HEK293 (cell line): ENCODE results near the gene GPR62.

Experiments used
- CTCF ChIA-PET: fragments of 350-600 bp; formaldehyde crosslinking; extraction: SDS; loops from one replicate; lab custom pipeline; 2021; ENCODE audit warnings: antibody characterized with exemption; lab: Yijun Ruan, JAX
- POLR2A ChIA-PET: fragments of 300-600 bp; formaldehyde crosslinking; extraction: SDS; loops from one replicate; lab custom pipeline; 2020; ENCODE audit warnings: antibody characterized with exemption, inconsistent platforms; lab: Yijun Ruan, JAX
- H3K27ac ChIP-seq: fragments of 200-500 bp; sonication (Bioruptor generic); 2 replicates; pipeline ENCODE4 v1.5.1; 2014; ENCODE audit warnings: low read depth, low read length, control low read depth, inconsistent platforms; ENCODE audit errors: extremely low read depth
- H3K36me3 ChIP-seq, 2 experiments: fragments of 200-500 bp in 1 of 2; sonication (Bioruptor generic) in 1 of 2; 1 replicate in 1 of 2; 2 replicates in 1 of 2; pipeline ENCODE4 v1.5.1; 2014 to 2017; ENCODE audit warnings: inconsistent platforms in 2 of 2, low read length in 2 of 2; ENCODE audit not compliant: control insufficient read depth in 2 of 2, insufficient read depth in 1 of 2
- H3K4me1 ChIP-seq: fragments of 200-500 bp; sonication (Bioruptor generic); 2 replicates; pipeline ENCODE4 v1.5.1; 2014; ENCODE audit warnings: mild to moderate bottlenecking, low read length, inconsistent platforms; ENCODE audit not compliant: control insufficient read depth, insufficient read depth
- H3K4me3 ChIP-seq: 2 replicates; pipeline ENCODE4 v1.5.1; 2011; ENCODE audit warnings: low read depth, mild to moderate bottlenecking, control low read depth, low read length, moderate library complexity
- H3K9me3 ChIP-seq: fragments of 200-500 bp; sonication (Bioruptor generic); 2 replicates; pipeline ENCODE4 v1.5.1; 2014; ENCODE audit warnings: low read depth, low read length, inconsistent platforms; ENCODE audit not compliant: control insufficient read depth, insufficient read depth
- EGR2 ChIP-seq: fragments of 450-650 bp; formaldehyde crosslinking; IDR thresholded peaks from 2 replicates; pipeline ENCODE4 v1.5.1; 2016; ENCODE audit warnings: low read depth, missing biosample characterization, missing genetic modification characterization
- FEZF1 ChIP-seq: fragments of 450-650 bp; formaldehyde crosslinking; IDR thresholded peaks from 2 replicates; pipeline ENCODE4 v1.5.1; 2016; ENCODE audit warnings: missing biosample characterization, missing genetic modification characterization
- GLIS2 ChIP-seq: fragments of 450-650 bp; formaldehyde crosslinking; IDR thresholded peaks from 2 replicates; pipeline ENCODE4 v1.5.1; 2016; ENCODE audit warnings: missing biosample characterization, missing genetic modification characterization
- OSR2 ChIP-seq: fragments of 450-650 bp; formaldehyde crosslinking; IDR thresholded peaks from 2 replicates; pipeline ENCODE4 v1.5.1; 2016; ENCODE audit warnings: missing biosample characterization, missing genetic modification characterization
- PRDM1 ChIP-seq: fragments of 450-650 bp; formaldehyde crosslinking; IDR thresholded peaks from 2 replicates; pipeline ENCODE4; 2016; ENCODE audit warnings: missing biosample characterization, missing genetic modification characterization
- PRDM10 ChIP-seq: fragments of 450-650 bp; formaldehyde crosslinking; IDR thresholded peaks from 2 replicates; pipeline ENCODE4 v1.5.1; 2016; ENCODE audit warnings: missing biosample characterization, missing genetic modification characterization
- SP2 ChIP-seq: fragments of 450-650 bp; formaldehyde crosslinking; IDR thresholded peaks from 2 replicates; pipeline ENCODE4 v1.5.1; 2016; ENCODE audit warnings: missing biosample characterization, missing genetic modification characterization
- SP7 ChIP-seq: fragments of 450-650 bp; formaldehyde crosslinking; IDR thresholded peaks from 2 replicates; pipeline ENCODE4 v1.5.1; 2016; ENCODE audit warnings: missing biosample characterization, missing genetic modification characterization
- ZBTB8A ChIP-seq: fragments of 450-650 bp; formaldehyde crosslinking; IDR thresholded peaks from 2 replicates; pipeline ENCODE4 v1.5.1; 2016; ENCODE audit warnings: missing biosample characterization, missing genetic modification characterization
- ZFHX2 ChIP-seq: fragments of 450-650 bp; formaldehyde crosslinking; conservative IDR thresholded peaks from 2 replicates; pipeline ENCODE4 v1.5.1; 2016; ENCODE audit warnings: missing biosample characterization, missing genetic modification characterization
- ZNF148 ChIP-seq: fragments of 450-650 bp; formaldehyde crosslinking; IDR thresholded peaks from 2 replicates; pipeline ENCODE4 v1.5.0; 2017; ENCODE audit warnings: missing biosample characterization, missing genetic modification characterization, borderline replicate concordance
- ZNF19 ChIP-seq: fragments of 450-650 bp; formaldehyde crosslinking; IDR thresholded peaks from 2 replicates; pipeline ENCODE4; 2016; ENCODE audit warnings: missing biosample characterization, missing genetic modification characterization, low read depth
- ZNF211 ChIP-seq: fragments of 450-650 bp; formaldehyde crosslinking; IDR thresholded peaks from 2 replicates; pipeline ENCODE4 v1.5.1; 2016; ENCODE audit warnings: low read depth, missing biosample characterization, missing genetic modification characterization
- ZNF23 ChIP-seq: fragments of 450-650 bp; formaldehyde crosslinking; IDR thresholded peaks from 2 replicates; pipeline ENCODE4 v1.5.1; 2016; ENCODE audit warnings: missing biosample characterization, missing genetic modification characterization, borderline replicate concordance
- ZNF341 ChIP-seq: fragments of 450-650 bp; formaldehyde crosslinking; IDR thresholded peaks from 2 replicates; pipeline ENCODE4; 2016; ENCODE audit warnings: low read depth, missing biosample characterization, missing genetic modification characterization
- ZNF366 ChIP-seq: fragments of 450-650 bp; formaldehyde crosslinking; conservative IDR thresholded peaks from 2 replicates; pipeline ENCODE4 v1.5.1; 2016; ENCODE audit warnings: missing biosample characterization, missing genetic modification characterization
- ZNF37A ChIP-seq: fragments of 450-650 bp; IDR thresholded peaks from 2 replicates; pipeline ENCODE4 v1.5.1; 2018; ENCODE audit warnings: missing biosample characterization, missing genetic modification characterization
- ZNF398 ChIP-seq: fragments of 450-650 bp; formaldehyde crosslinking; IDR thresholded peaks from 2 replicates; pipeline ENCODE4 v1.5.1; 2017; ENCODE audit warnings: missing biosample characterization, missing genetic modification characterization
- ZNF433 ChIP-seq: fragments of 450-650 bp; formaldehyde crosslinking; IDR thresholded peaks from 2 replicates; pipeline ENCODE4 v1.5.1; 2016; ENCODE audit warnings: missing biosample characterization, missing genetic modification characterization, low read depth
- ZNF514 ChIP-seq: fragments of 450-650 bp; formaldehyde crosslinking; IDR thresholded peaks from 2 replicates; pipeline ENCODE4 v1.5.1; 2016; ENCODE audit warnings: missing biosample characterization, missing genetic modification characterization
- ZNF521 ChIP-seq: fragments of 450-650 bp; formaldehyde crosslinking; IDR thresholded peaks from 2 replicates; pipeline ENCODE4 v1.5.1; 2017; ENCODE audit warnings: missing biosample characterization, mild to moderate bottlenecking, missing genetic modification characterization
- ZNF600 ChIP-seq: fragments of 450-650 bp; formaldehyde crosslinking; IDR thresholded peaks from 2 replicates; pipeline ENCODE4 v1.5.1; 2016; ENCODE audit warnings: missing biosample characterization, missing genetic modification characterization
- ZNF654 ChIP-seq: fragments of 450-650 bp; formaldehyde crosslinking; IDR thresholded peaks from 2 replicates; pipeline ENCODE4 v1.5.1; 2016; ENCODE audit warnings: low read depth, missing biosample characterization, missing genetic modification characterization
- ZNF660 ChIP-seq: fragments of 450-650 bp; IDR thresholded peaks from 2 replicates; pipeline ENCODE4 v1.5.1; 2018; ENCODE audit warnings: missing biosample characterization, mild to moderate bottlenecking, missing genetic modification characterization
- ZNF664 ChIP-seq: fragments of 450-650 bp; formaldehyde crosslinking; IDR thresholded peaks from 2 replicates; pipeline ENCODE4 v1.5.1; 2016; ENCODE audit warnings: missing biosample characterization, missing genetic modification characterization
- ZNF670 ChIP-seq: fragments of 450-650 bp; formaldehyde crosslinking; IDR thresholded peaks from 2 replicates; pipeline ENCODE4 v1.5.1; 2016; ENCODE audit warnings: missing biosample characterization, missing genetic modification characterization, low read depth
- ZNF677 ChIP-seq: fragments of 450-650 bp; IDR thresholded peaks from 2 replicates; pipeline ENCODE4 v1.5.0; 2018; ENCODE audit warnings: missing biosample characterization, mild to moderate bottlenecking, missing genetic modification characterization, moderate library complexity
- ZNF707 ChIP-seq: fragments of 450-650 bp; formaldehyde crosslinking; IDR thresholded peaks from 2 replicates; pipeline ENCODE4 v1.5.1; 2016; ENCODE audit warnings: missing biosample characterization, missing genetic modification characterization
- ZNF785 ChIP-seq: fragments of 450-650 bp; formaldehyde crosslinking; IDR thresholded peaks from 2 replicates; pipeline ENCODE4 v1.5.1; 2016; ENCODE audit warnings: missing biosample characterization, missing genetic modification characterization
- ZSCAN4 ChIP-seq: fragments of 450-650 bp; formaldehyde crosslinking; IDR thresholded peaks from 2 replicates; pipeline ENCODE4 v1.5.1; 2017; ENCODE audit warnings: missing biosample characterization, missing genetic modification characterization

Gene GPR62

GRCh38 chr3:51988286-51989146 lies 33.3 kb downstream of the GPR62 start:
- Histone ChIP-seq H3K27ac (no peak overlapping the region), H3K9me3 (no peaks in the 10 kb centered on the region), H3K4me1 (no peaks in the 10 kb centered on the region), H3K36me3 (peaks cover 0 to 23% of the 10 kb centered on the region in 2 experiments; a peak in 2 of 3 replicates), H3K4me3 (no peak overlapping the region)
- POLR2A ChIA-PET: interaction anchor here (0.8 kb wide), 1 partner anchor 14 kb away, joined by 3 read pairs; the partner anchor contains the start of gene ABHD14A
- CTCF ChIA-PET: interaction anchor here (0.6 kb wide), 1 partner anchor 233 kb away, joined by 3 read pairs; no protein-coding TSS in a partner anchor
- TF ChIP-seq PRDM1 (tag by site-specific recombination) (0 out of 2 replicates have a peak, but pooled peaks have one; percentile 10), ZNF398 (tag by site-specific recombination) (peak; percentile 78), EGR2 (tag by site-specific recombination) (peak; percentile 48), ZNF23 (tag by site-specific recombination) (no peak), ZNF785 (tag by site-specific recombination) (no peak), SP7 (tag by site-specific recombination) (no peak), ZNF148 (tag by site-specific recombination) (no peak), ZNF660 (tag by site-specific recombination) (no peak), FEZF1 (no peak), ZNF341 (peak; percentile 61), ZNF654 (tag by site-specific recombination) (no peak), ZNF707 (tag by site-specific recombination) (no peak), PRDM10 (tag by site-specific recombination) (peak; percentile 54), ZNF366 (0 out of 2 replicates have a peak, but pooled peaks have one; percentile 40), ZNF521 (tag by site-specific recombination) (no peak), ZNF211 (tag by site-specific recombination) (no peak), ZNF664 (no peak), ZSCAN4 (tag by site-specific recombination) (no peak), GLIS2 (no peak), ZNF514 (no peak), ZNF670 (tag by site-specific recombination) (no peak), SP2 (tag by site-specific recombination) (peak; percentile 44; the same call in 1 of the 2 replicates), ZNF433 (tag by site-specific recombination) (no peak), ZNF600 (peak; percentile 48; the same call in 1 of the 2 replicates), ZNF19 (tag by site-specific recombination) (no peak), ZNF37A (tag by site-specific recombination) (no peak), ZBTB8A (tag by site-specific recombination) (no peak), ZFHX2 (tag by site-specific recombination) (peak; percentile 40; the same call in 1 of the 2 replicates), ZNF677 (tag by site-specific recombination) (no peak), OSR2 (tag by site-specific recombination) (no peak)
